NCI-H2107 treated with DMSO at 0.1 percent for 48 hours (cell line): ENCODE data around the gene GLOD4.
"Not testable (repeated sequence)": the region's sequence is repeated elsewhere in the genome, so short reads cannot be mapped to it uniquely, and the experiment has no call there.

ENCODE experiments used
- DNase-seq: peaks from one replicate; lab custom pipeline; 2025; ENCODE audit not compliant: unreplicated experiment; lab: John Stamatoyannopoulos, UW

GLOD4 gene, protein sequence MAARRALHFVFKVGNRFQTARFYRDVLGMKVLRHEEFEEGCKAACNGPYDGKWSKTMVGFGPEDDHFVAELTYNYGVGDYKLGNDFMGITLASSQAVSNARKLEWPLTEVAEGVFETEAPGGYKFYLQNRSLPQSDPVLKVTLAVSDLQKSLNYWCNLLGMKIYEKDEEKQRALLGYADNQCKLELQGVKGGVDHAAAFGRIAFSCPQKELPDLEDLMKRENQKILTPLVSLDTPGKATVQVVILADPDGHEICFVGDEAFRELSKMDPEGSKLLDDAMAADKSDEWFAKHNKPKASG

GRCh38 chr17:781805-782731 is at the start of gene GLOD4, which contains the start of gene MRM3:
GLOD4 (minus strand) TSS chr17:782280; CDS start chr17:782255, 25 bp downstream.
MRM3 (plus strand) TSS chr17:782353; CDS start chr17:782379, 26 bp downstream.
- peak; percentile 39 for DNase-seq

GRCh38 chr17:830950-831349 is 48.9 kb upstream of the GLOD4 start:
- DNase-seq, result no peak

DNA sequence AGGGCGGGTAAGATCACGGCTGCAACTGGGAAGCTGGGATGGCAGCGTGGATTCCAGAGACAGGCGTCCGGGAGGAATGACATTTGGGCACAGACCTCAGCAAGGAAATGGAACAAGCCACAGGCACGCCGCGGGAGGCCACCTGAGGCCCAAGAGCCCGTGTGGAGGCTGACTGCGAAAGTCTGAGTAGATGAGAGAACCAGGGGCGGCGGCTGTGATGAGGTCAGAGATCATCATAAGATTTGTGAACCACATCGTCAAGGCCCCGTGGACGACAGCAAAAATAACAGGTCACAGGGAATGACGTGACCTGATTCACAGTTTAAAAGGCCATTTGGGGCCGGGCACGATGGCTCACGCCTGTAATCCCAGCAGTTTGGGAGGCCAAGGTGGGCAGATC is 48.3 kb upstream of the GLOD4 start:
- DNase-seq, result no peak

DNA sequence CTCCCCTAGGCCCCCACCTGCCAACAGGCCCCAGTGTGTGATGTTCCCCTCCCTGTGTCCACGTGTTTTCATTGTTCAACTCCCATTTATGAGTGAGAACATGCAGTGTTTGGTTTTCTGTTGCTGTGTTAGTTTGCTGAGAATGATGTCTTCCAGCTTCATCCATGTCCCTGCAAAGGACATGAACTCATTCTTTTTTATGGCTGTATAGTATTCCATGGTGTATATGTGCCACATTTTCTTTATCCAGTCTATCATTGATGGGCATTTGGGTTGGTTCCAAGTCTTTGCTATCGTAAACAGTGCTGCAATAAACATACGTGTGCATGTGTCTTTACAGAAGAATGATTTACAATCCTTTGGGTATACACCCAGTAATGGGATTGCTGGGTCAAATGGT is 47.5 kb upstream of the GLOD4 start:
- not testable (repeated sequence) for DNase-seq

DNA sequence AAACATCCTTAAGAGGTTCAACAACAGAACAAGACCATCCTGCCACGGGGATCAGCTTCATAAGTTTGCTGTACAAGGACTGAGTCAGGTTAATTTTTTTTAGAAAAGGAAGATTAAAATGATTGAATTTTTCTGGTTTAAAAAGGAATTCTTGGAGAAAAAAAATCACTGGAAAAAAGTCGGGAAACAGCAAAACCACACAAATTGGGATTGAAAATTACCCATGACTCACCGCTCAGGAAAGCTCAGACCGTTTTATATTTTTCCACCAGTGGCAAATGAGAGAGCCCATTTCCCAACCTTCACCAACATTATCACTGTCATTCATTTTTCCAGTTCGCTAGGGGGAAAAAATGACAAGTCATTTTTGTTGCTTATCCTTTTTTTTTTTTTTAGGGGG is 46.7 kb upstream of the GLOD4 start:
- no peak for DNase-seq

DNA sequence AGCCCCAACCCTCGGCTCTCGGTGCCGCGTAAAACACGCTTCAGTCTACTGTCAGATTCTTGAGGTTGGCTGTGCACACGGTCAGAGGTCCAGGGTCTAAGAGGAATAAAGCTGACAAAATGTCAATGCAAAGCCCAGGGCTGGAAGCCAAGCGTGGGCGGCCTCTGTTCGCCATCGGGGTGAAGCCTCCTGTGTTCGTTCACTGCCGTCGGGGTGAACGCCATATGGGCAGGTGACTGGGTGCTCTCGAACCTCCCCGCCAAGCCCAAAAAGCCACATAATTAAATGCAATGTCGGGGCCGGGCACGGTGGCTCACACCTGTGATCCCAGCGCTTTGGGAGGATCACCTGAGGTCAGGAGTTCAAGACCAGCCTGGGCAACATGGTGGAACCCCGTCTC is 44.7 kb upstream of the GLOD4 start:
- no peak for DNase-seq

DNA sequence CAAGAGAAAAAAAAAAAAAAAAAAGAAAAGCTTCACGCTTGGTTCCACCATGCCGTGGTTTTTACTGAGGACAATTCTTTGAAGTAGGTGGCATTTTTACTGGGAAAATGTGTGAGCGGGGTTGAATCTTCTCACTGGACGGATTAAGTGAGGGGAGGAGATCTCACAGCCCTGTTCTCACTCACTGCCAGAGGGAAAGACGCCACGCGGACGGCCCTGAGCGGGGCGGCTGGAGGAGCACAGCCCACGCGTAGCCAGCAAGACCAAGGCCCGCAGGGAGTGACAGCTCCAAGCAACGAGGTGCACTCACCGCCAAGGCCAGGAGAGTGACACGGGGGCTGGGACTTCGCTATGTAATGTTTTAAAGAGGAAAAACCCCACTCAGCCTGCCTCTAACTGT is 43.1 kb upstream of the GLOD4 start:
- DNase-seq, result no peak

GRCh38 chr17:824378-824777 is 42.3 kb upstream of the GLOD4 start:
- DNase-seq, result no peak

DNA sequence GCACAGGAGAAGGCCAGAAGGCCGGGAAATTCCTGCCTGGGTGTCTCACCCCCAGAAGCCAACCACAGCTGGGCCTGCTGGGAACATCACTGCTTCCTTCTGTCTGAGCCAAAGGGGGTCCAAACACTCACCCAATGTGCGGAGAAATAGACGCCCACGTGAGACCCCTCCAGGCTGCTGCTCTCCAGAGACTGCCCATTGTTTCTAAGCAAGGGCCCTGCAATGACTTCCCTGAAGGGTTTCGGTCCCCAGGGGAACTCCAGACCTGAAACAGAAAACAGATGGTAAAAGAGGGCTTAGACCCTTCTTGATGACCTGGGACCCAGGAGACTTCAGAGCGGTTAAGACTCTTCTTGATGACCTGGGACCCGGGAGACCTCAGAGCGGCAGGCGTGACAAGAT is 41.4 kb upstream of the GLOD4 start:
- DNase-seq, result no peak

DNA sequence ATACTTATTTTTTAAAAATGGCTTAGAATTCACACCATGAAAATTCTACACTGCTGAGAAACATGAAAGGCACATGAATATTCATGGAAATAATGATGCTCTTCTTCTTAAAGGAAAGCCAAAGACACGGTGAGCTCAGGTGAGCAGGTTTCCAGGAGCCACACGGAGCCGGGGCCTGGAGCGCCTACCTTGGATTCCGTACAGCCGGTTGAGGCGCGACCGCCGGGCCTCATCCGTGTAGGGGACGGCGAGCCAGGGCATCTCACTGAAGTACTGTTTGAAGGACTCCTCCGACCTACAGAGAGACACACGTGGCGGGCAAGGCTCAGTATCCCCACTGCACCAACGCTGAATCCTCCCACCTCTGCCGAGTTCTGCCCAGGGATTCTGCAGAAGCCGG is 37.2 kb upstream of the GLOD4 start:
- DNase-seq, result no peak

DNA sequence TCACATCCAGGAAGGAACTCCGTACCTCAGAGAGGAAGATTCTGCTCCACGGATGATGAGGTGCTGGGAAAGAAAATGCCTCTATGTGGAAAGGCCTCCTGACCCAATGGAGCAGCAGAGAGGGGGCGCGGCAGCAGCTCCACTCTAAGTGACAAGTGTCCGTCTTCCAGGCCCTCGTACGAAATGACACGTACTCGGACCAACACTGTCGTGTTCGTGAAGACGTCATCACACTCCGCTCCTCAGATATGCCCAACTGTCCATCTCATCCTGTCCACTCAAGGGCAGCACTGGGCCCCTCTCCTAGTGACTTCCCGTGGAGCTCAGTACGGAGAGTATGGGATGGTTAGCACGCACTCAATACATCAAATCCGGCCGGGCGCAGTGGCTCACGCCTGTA is 32.3 kb upstream of the GLOD4 start:
- DNase-seq, result no peak

DNA sequence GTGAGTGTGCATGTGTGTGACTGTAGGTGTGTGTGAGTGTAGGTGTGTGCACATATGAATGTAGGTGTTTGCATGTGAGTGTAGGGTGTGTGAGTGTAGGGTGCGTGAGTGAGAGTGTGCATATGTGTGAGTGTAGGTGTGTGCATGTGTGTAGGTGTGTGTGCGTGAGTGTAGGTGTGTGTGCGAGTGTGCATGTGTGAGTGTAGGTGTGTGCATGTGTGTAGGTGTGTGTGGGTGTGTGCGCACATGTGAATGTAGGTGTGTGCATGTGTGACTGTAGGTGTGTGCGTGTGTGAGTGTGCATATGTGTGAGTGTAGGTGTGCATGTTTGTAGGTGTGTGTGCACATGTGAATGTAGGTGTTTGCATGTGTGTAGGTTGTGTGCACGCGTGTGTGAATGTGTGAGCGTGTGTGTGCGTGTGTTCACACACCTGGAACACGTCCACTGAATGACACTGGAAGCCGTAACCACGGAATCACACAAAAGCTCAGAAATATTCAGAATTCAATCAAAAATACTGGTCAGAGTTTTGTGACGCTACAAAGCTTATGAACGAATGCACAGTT is 30.6 kb upstream of the GLOD4 start:
- DNase-seq, result no peak

GRCh38 chr17:811051-811784 is 29.1 kb upstream of the GLOD4 start:
- no peak for DNase-seq

- no peak for DNase-seq
Observed at GRCh38 chr17:807523-808294, 25.6 kb upstream of the GLOD4 start.

GRCh38 chr17:806781-807522 is 24.9 kb upstream of the GLOD4 start:
- no peak for DNase-seq

DNA sequence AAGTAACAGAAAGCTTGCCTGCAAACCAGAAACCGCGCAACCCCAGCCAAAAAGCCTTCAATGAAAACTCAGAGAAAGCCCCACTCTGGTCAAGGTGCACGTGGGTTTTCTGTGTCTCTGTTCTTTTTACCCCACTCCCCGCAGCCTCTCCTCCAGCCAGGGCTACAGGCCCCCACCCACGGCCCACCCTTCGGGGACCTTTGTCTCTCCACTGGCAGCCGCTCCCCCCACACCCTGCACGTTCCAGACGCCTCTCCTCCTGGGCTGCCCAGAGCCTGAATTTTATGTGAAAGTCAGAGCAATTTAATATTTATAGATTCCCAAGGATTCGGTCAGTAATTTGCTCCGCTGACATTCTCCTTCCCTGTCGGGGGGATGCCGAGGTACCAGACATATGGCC is 24.3 kb upstream of the GLOD4 start:
- no peak for DNase-seq

- not testable (repeated sequence) for DNase-seq
Observed at GRCh38 chr17:805886-806285, 23.8 kb upstream of the GLOD4 start.

DNA sequence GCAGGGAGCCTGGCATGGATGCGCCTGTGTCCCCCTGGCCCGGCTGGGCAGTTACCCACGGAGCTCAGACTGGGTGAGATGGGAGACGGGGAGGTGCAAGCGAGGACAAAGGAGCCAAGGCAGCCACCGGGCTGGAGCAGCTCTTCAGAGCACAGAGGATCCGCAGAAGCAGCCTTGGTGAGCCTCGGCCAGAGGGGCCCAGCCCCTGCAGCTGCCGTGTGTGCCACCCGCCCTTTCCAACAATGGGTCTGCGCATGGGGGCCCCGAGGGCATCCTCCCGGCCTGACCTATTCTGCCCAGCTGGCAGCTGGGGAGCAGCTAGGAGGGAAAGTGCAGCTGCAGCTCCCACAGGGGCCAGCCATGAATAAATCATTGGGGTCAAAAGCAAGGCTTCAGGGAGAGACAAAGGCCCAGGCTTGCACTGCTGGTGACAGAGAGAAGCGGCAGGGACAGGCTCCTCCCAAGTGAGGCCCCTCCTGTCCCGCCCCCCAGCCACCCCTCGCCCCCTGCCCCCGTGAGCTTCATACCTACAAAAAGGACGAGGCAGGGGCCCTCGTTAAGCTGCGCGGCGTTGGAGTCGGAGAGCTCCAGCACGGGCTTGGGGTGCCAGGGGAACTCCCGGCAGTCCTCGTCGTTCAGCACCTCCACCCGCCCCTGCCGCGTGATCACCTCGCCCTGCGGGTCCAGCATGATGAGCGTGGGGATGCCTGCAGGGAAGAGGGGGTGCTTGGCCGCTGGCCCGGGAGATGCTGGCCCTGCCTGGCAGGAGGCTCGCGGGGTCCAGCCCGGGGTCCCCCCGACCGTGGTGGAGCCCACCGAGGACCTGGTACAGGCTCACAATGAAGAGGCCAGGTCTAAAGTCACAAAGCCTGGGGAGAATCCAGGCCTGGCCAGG is 22.7 kb upstream of the GLOD4 start:
- no peak for DNase-seq
